ENCODE data around the gene PCID2.

GRCh38 chr13:113167575-113167974, 40.9 kb downstream of the PCID2 start:
- TF ChIP-seq CTCF (IDR thresholded peaks at IDR 0.05): no peak
- TF ChIP-seq POLR2A (IDR thresholded peaks at IDR 0.05): no peak

Data from heart left ventricle (tissue), 13 donors.